ENCODE data around the gene DIS3L2.
"Not testable (repeated sequence)": the region's sequence is repeated elsewhere in the genome, so short reads cannot be mapped to it uniquely, and the experiment has no call there.

DIS3L2 gene

DNA sequence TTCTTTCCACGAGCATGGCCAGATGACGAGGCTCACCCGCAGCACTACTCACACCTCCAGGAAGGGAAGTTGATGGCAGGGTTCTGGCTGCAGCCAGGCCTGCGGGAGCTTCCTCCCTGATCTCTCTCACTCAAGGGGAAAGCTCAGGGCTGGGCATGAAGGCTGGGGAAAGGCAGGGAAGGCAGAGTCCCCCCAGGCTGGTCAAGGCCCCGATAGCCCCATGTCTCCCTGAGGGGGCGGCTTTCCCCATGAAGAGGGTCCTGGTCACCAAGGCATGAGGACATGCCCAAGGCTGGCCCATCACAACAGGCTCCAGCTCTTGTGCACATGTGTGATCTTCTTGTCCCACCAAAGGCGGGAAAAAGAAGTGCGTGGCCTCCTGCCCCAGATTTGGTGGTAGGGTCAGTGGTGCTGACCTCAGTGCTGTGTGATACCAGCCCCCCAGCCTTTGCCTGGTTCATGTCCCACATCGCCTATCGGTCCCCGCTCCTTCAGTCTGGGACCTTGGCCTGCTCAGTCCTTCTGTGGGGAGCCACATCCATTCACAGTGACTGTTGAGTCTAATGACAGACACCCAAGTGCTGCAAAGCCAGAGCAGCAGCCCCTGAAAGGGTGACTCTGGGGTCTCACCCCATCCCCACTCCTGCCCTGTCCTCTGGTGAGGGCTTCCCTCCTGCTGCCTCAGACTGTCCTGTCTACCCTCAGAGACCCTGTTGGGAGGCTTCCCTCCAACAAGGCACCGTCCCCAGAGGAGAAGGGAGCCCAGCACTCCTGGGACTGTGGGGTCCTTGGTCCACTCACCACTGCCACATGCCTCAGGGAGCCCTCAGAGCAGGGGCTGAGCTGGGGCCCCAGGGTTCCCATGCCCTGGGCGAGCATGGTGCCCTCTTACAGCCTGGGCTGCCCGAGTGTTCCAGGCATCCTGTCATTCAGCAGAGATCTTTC is 367.3 kb downstream of the DIS3L2 start:
- DNase-seq (ENCODE audit: extremely low read depth in 1 of 2, low read depth in 1 of 2): no peak

DNA sequence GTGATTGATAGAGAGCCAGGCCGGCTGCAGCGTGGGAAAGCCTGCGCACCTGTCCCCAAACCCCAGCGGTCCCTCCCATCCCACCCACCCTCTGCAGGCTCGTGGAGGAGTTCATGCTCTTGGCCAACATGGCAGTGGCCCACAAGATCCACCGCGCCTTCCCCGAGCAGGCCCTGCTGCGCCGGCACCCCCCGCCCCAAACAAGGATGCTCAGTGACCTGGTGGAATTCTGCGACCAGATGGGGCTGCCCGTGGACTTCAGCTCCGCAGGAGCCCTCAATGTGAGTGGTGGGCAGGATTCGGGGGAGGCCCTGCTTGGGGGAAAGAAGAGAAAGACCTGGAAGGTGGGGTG is 368.2 kb downstream of the DIS3L2 start:
- no peak for DNase-seq (ENCODE audit: extremely low read depth in 1 of 2, low read depth in 1 of 2)

DNA sequence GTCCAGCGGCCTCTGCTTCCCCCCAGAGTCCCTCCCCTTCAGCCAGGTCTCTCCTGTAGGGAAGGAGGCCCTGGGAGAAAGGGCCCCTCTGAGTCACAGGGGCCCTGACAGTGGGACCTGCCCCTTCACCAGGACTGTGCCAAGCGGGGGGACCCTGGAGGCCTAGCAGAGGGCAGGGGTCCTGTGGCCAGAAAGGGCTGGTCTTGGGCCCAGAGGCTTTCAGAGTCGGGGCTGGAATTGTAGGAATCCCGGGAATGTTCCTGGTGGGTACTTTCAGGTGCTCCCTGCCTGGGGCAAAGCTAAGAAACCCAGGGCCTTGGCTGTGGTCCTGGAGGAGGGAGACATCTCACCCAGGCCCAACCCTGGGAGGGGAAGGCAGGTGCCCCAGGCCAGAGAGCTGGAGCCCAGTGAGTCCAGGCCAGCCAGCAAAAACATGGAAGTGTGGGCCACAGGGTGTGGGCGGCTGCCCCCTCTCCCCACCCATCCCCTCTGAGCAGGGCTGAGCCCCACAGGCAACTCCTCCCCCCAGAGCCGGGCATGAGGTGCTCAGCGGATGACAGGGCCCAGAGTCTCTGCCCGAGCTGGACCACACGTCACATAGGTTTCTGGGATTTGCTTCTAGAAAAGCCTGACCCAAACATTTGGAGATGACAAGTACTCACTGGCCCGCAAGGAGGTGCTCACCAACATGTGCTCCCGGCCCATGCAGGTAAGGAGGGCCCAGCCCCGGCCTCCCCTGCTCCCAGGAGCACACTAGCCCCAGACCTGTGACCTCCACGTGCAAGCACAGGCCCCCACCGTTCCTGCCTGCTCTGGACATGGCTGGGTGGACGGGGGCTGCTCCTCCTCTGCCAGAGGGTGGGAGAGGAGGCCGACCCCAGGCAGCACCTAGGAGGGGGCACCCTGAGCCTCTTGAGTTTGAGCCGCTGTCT is 368.8 kb downstream of the DIS3L2 start:
- no peak for DNase-seq (ENCODE audit: extremely low read depth in 1 of 2, low read depth in 1 of 2)

DNA sequence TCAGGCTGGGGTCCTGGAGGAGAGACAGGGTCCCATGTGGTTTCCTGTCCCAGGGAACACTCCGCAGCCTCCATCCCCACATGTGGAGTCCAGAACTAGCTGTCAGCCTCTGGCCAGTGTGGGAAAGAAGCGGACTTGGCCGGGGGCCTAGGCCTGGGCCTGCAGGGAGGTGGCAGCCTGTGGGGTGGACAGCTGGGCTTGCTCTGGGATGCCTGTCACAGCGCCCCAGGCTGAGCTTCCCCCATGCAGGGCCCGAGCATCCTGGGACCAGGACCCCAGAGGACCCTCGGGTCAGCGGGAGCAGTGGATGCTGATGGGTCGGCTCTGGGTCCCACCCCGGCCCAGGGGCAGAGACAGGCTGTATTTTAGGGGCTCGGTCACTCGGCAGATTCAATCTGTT is 369.5 kb downstream of the DIS3L2 start:
- not testable (repeated sequence) for DNase-seq (ENCODE audit: extremely low read depth in 1 of 2, low read depth in 1 of 2)

DNA sequence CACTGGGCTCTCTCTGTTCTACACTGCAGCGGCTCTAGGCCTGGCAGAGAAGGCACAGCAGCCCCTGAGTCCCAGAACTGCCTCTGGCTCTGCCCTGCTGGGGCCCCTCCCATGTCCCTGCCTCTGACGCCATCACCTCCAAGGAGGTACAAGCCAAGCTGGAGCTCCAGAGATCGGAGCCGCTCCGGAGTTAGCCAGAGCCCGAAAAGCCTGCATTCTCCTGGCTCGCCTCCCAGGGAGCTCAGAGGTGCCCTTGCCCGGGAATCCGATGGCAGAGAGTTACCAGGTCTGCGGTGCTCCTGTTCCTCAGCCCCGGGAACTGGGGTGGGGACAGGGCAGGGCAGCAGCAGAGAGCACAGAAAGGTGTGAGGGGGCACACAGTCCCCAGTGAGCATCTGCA is 370.1 kb downstream of the DIS3L2 start:
- not testable (repeated sequence) for DNase-seq (ENCODE audit: extremely low read depth in 1 of 2, low read depth in 1 of 2)

DNA sequence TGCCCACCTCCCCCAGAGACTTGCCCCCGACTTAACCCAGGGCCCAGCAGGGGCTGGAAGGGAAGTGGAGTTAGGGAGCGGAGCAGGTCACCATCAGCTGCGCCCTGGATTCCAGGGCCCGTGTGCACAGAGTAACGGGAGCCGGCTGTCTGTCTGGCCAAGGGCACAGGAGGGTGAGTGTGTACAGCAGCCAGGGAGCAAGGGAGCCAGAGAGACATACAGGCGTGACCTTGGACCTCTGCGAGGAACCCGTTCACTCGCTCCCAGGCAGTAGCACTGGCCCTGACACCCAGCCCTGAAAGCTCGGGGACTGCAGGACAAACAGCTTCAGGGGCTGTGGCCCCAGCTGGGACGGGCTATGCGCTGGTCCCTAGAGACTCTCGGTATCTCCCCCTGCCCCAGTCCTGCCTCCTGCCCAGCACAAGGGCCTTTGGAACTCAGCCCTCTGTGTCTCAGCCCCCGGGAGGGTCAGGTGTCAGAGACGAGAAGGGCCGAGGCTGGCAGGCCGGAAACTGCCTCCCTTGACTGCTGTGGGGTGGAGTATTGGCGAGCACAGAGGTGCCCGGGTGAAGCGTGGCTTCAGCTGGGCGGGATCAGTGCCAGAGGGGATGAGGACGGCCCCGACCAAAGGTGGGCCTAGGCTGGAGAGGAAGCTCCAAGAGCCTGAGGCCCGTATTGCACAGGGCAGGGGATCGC is 370.9 kb downstream of the DIS3L2 start:
- not testable (repeated sequence) for DNase-seq (ENCODE audit: extremely low read depth in 1 of 2, low read depth in 1 of 2)

DNA sequence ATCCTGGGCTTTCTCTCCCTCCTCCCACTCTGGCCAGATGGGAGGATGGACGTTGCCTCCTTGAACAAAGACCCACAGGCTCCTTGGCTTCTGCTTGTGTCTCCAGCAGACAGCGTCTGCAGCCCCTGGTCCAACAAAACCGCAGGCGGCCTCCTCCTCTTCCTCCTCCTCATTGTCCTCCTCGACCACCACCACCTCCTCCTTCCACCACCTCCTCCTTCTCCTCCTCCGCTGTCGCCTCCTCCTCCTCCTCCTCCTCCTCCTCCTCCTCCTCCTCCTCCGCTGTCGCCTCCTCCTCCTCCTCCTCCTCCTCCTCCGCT is 371.4 kb downstream of the DIS3L2 start:
- no peak for DNase-seq (ENCODE audit: extremely low read depth in 1 of 2, low read depth in 1 of 2)

DNA sequence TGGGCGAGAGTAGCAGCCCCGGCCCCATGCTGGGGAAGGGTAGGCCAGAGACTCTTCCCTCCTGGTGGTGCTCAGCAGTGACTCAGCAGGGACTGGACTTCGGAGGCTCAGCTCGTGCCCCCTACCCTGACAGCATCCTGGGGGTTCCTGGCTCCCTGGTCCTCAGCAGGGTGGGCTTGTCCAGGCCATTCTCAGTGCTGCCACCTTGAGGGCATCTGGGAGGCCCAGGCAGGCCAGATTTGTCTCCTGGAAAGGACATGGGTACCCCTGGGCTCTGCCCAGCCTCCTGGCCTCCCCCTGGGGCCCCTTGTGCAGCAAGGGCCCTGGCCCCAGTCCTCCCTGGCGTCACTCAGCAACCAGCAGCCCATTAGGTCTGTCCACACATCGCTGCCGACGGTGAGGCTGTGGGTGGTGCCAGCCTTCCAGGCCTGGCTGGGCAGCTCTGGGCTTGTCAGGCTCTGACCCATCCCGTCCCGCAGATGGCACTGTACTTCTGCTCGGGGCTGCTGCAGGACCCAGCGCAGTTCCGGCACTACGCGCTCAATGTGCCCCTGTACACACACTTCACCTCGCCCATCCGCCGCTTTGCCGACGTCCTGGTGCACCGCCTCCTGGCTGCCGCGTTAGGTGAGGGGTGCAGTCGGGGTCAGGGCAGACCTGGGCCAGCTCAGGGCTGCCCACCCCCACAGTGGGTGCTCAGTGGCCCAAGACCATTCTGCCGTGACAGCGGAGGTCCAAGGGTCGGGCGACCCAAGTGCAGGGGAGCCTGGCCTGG is 372.0 kb downstream of the DIS3L2 start:
- no peak for DNase-seq (ENCODE audit: extremely low read depth in 1 of 2, low read depth in 1 of 2)

DNA sequence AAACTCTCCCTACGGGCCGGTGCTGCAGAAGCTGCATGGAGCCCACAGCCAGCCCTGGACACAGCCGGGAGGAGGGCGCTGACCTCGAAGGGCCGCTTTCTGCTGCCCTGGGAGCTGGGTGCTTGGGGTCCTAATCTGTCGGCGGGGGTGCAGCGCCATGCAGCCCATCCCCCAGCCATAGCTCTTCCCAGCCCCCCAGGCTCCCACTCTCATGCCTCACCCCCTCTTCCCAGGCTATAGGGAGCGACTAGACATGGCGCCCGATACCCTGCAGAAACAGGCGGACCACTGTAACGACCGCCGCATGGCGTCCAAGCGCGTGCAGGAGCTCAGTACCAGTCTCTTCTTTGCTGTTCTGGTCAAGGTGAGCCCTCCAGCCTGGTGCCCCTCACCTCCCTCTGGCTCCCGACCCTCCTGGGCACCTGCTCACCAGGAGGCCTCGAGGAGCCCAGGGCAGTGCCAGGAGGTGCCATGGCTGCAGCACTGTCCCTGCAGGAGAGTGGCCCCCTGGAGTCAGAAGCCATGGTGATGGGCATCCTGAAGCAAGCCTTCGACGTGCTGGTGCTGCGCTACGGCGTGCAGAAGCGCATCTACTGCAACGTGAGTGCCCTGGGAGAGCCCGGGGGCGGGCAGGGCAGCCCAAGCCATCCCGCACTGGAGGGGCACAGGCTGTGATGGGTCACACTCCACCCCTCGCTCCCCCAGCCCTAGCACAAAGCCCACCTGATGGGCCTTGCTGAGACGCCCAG is 372.8 kb downstream of the DIS3L2 start:
- DNase-seq (ENCODE audit: extremely low read depth in 1 of 2, low read depth in 1 of 2): not testable (repeated sequence)

DNA sequence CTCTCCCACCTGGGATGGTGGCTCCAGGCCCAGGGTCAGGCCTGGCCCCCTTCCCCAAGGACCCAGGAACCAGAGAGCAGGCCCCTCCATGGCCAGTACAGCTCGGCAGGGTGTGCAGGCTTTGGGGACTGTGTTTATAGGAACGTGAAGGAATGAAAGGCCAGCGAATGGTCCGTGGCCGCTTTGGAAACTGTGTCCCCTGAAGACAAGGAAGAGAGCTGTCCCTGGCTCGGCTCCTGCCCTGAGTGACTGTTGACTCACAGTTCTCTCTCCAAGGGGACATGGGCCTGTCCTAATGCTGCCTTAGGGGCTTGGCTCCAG is 373.3 kb downstream of the DIS3L2 start:
- not testable (repeated sequence) for DNase-seq (ENCODE audit: extremely low read depth in 1 of 2, low read depth in 1 of 2)

DNA sequence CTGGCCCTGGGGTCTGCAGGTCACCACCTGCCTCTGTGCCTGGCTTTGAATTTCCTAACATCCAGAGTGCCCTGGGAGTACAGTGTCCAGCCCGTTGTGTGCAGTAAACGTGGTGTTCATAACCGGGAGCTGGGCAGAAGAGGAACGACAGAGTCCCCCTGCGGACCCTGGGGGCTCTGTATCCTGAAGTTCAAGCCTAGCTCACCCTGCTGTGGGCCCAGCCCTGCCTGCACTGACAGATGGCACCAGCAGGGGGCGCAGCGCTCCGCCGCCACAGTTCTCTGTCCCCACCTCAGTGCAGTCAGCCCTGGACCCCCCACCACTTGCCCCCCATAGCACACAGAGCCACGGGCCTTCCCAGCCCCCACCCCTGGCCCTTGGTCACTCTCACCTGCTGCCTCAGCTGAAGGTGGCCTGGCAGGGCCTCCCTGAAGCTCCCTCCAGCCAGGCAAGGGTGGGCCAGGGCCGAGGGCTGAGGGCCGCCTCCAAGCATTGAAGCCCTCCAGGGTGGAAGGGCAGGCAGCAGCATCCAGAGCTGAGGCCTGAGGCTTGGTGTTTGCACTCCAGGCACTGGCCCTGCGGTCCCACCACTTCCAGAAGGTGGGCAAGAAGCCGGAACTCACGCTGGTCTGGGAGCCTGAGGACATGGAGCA is 373.8 kb downstream of the DIS3L2 start:
- DNase-seq (ENCODE audit: extremely low read depth in 1 of 2, low read depth in 1 of 2): not testable (repeated sequence)

DNA sequence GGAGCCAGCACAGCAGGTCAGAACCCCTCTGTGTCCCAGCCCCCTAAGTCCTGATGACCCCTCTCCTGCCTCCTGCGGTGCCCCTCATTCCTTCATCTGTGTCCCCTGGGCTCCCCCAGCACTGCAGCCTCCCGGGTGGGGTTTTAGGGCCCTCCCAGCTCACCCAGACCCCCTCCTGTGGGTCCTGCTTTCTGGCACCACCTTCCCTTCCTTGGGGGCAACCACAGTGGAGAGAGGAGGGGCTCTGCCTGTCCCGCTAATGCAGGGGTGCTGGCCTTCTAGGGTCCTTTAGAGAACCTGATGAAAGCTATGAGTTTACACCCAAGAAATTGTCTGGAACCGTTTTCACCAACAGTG is 374.3 kb downstream of the DIS3L2 start:
- no peak for DNase-seq (ENCODE audit: extremely low read depth in 1 of 2, low read depth in 1 of 2)

DNA sequence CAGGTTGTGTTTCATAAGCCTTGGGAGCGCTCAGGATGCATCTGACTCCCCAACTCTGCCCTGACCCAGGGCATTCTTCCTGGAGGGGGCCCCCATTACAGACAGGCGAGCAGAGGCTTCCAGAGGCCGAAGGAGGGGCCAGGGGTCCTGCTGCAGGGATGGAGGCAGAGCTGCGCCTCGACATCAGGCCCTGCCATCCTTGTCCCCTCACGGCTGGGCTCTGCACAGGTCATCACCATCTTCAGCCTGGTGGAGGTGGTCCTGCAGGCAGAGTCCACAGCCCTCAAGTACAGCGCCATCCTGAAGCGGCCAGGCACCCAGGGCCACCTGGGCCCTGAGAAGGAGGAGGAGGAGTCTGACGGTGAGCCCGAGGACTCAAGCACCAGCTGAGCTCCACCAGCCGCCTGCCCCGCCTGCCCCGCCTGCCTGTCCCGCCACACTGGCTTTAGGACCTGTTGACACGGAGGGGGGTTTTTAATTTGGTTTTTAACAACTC is 374.8 kb downstream of the DIS3L2 start:
- DNase-seq (ENCODE audit: extremely low read depth in 1 of 2, low read depth in 1 of 2): no peak

DNA sequence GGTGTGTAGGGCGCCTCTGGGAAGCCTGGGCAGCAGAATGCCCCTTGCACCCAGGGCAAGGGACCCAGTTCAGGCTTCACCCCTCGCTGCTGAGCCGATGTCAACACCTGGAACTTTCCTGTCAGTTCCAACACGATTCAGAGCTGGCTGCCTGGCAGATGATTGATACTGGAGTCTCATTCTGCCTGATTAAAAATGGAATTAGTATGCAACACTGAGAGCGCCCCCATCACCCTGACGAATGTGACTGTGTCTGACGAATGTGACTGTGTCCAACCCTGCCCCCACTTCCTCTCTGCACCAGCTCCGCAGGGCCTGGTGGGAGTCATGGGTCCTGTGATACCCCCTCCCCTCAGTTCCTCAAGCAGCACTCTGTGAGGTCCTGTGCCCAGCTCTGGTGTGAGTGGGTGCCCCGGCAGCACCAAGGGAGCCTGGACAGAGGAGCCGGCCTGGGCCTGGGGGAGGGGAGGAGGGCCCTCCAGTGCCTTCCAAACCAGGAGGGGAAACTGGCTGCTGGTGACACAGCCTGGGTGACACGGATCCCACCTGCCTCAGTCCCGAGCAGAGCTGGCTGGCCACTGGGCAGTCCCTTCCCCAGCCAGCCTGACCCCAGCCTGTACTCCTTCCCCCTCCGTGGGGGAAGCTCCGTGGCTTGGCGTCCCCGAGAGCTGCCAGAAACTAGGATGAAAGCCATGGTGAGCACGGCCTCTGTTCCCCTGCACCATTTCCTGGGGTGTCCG is 375.6 kb downstream of the DIS3L2 start:
- DNase-seq (ENCODE audit: extremely low read depth in 1 of 2, low read depth in 1 of 2): no peak

DNA sequence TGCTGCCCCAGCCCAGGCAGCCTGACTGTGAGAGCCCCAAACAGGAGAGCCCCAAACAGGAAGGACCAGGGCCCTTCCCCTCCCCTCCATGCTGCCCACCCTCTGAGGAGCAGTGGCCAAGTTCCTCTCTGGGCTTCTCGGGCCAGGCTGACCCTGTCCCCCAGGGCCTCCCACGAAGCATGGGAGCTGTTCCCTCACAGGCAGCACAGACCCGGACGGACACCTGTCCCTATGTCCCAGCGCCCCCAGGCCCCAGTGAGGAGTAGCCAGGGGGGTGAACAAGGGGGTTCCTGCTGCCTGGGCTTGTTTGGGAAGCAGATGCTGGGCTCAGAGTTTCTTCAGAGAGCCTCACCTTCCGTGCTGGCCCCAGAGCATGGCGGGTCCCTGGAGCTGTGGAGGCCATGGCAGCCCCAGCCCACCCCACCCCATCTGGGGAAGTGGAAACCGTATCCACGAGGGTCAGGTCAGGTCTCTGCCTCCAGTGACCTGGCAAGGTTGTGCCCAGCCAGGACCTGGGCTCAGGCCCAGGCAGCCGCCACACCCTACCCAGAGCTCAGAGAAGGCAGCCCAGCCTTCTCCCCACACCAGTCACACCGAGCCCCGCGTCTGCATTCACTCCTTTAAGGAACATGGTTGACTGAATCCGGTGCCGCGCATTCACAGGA is 376.7 kb downstream of the DIS3L2 start:
- DNase-seq (ENCODE audit: extremely low read depth in 1 of 2, low read depth in 1 of 2): not testable (repeated sequence)

DNA sequence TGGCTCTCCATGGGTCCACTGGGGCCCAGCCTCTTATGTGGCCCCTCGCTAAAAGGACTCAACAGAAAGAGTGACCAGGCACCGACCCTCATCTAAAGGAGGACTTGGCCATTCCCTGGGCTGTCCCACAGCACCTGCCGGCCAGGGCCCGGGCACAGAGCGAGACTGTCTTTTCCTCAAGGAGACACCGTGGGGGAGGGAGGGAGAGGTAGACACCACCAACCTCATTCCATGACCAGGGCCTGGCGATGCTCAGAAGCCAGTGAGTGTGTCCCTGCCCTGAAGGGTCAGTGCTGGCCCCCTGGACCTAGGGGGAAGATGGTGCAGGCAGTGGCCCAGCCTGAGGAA is 377.2 kb downstream of the DIS3L2 start:
- no peak for DNase-seq (ENCODE audit: extremely low read depth in 1 of 2, low read depth in 1 of 2)

DNA sequence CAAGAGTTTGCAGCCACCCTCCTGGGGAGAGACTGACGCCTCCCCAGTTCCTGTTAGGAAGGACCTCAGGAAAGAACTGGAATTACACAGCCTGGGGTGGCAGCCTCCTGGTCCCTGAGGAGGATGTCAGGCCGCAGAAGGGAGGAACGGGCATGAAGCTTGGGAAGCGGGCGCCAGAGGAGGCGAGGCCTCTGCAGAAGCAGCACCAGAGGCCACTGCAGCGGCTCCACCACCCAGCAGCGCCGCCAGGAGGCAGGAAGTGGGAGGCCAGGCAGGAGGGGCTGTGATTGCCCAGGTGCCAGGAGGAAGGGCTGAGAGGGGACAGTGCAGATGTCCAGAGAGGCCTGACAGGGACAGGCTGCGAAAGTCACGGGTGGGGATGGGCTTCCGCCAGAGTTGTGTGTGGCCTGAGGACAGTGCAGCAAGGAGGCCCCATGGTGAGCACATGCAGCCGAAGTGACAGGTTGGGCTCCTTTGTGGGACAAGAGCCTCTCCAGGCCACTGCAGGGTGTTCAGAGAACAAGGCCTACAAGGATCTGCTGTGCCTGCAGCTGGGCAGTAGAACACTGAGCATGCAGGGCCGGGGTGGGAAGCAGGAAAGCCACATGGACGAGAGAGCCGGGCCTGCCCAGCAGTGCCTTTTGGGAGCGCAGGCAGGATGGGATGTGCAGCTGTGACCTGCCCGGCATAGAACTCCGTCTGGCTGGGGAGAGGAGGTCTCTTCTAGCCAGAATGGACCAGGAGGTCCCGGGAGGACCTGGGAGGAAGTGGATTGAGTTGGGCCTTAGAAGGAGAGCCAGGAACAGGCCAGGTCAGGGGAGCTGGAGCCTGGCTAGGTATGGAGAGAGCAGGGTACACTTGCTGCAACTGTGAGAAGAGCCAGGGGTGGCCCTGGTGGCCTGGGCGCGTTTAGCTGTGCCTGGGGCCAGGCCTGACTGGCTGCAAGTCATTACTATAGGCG is 377.9 kb downstream of the DIS3L2 start:
- DNase-seq (ENCODE audit: extremely low read depth in 1 of 2, low read depth in 1 of 2): no peak
